Hepatocyte (in vitro differentiated cells): Measurements from ENCODE around the gene SPINT2. TPM values are rescaled to one million over a fixed set of nuclear protein-coding genes. Genes with fewer than 3 reads are reported as not detected.
"Not testable (repeated sequence)": the region's sequence is repeated elsewhere in the genome, so short reads cannot be mapped to it uniquely, and the experiment has no call there.

Source experiments
- DNase-seq: peaks from one replicate; pipeline ENCODE4 v3.0.0-alpha.2; 2016; ENCODE audit warnings: low spot score
- H2AFZ ChIP-seq: fragments of 200-600 bp; sonication (generic); 2 replicates; pipeline ENCODE4 v1.6.0; 2016; ENCODE audit warnings: antibody characterized with exemption, mild to moderate bottlenecking
- H3K27ac ChIP-seq: fragments of 200-600 bp; sonication (generic); 2 replicates; pipeline ENCODE4 v1.5.1; 2016; ENCODE audit warnings: mild to moderate bottlenecking
- H3K27me3 ChIP-seq: fragments of 200-600 bp; sonication (generic); 2 replicates; pipeline ENCODE4 v1.6.1; 2016
- H3K36me3 ChIP-seq: fragments of 200-600 bp; sonication (generic); replicated peaks from 2 replicates; pipeline ENCODE4 v1.5.1; 2016; ENCODE audit warnings: low read depth; ENCODE audit not compliant: insufficient read depth
- H3K4me1 ChIP-seq: fragments of 200-600 bp; sonication (generic); 2 replicates; pipeline ENCODE4 v1.5.1; 2016; ENCODE audit warnings: mild to moderate bottlenecking, moderate library complexity; ENCODE audit not compliant: insufficient read depth
- H3K4me2 ChIP-seq: fragments of 200-600 bp; sonication (generic); 2 replicates; pipeline ENCODE4 v1.6.0; 2016
- H3K4me3 ChIP-seq: fragments of 200-600 bp; sonication (generic); 2 replicates; pipeline ENCODE4 v1.5.1; 2016; ENCODE audit warnings: mild to moderate bottlenecking
- H3K79me2 ChIP-seq: fragments of 200-600 bp; sonication (generic); 2 replicates; pipeline ENCODE4 v1.6.0; 2017; ENCODE audit warnings: mild to moderate bottlenecking
- H3K9me2 ChIP-seq: fragments of 200-600 bp; sonication (generic); replicated peaks from 2 replicates; pipeline ENCODE4 v1.6.0; 2017; ENCODE audit warnings: mild to moderate bottlenecking; ENCODE audit not compliant: insufficient read depth
- H3K9me3 ChIP-seq: fragments of 200-600 bp; sonication (generic); 2 replicates; pipeline ENCODE4 v1.5.1; 2016; ENCODE audit warnings: low read depth, mild to moderate bottlenecking
- H4K20me1 ChIP-seq: fragments of 200-600 bp; sonication (generic); 2 replicates; pipeline ENCODE4 v1.6.0; 2016; ENCODE audit warnings: mild to moderate bottlenecking; ENCODE audit not compliant: insufficient read depth, poor library complexity, severe bottlenecking
- EZH2 ChIP-seq: fragments of 200-600 bp; sonication (generic); IDR thresholded peaks from 2 replicates; pipeline ENCODE4 v1.6.1; 2016; ENCODE audit warnings: antibody characterized with exemption, mild to moderate bottlenecking, borderline replicate concordance
- EZH2phosphoT487 ChIP-seq: fragments of 200-600 bp; sonication (generic); IDR thresholded peaks from one replicate; pipeline ENCODE4 v1.6.1; 2018; ENCODE audit warnings: antibody characterized with exemption, mild to moderate bottlenecking, low read depth, moderate library complexity; ENCODE audit not compliant: unreplicated experiment, severe bottlenecking
- WGBS: methylation state at CpG from one replicate; pipeline ENCODE4 v1.1.6; 2016; ENCODE audit warnings: low lambda C conversion rate; ENCODE audit errors: missing lambda C conversion rate; 5-methylcytosine and 5-hydroxymethylcytosine counted together
- polyA plus RNA-seq: library from polyadenylated mRNA; unstranded; fragments of >200 nt; fragmentation: Nextera tagmentation; extraction: Ambion mirVana; gene quantifications from 2 replicates; pipeline ENCODE4 v1.2.1, GENCODE V29; 2016
- total RNA-seq: library from RNA; depleted of rRNA; stranded (reverse); fragments of >200 nt; gene quantifications from 2 replicates; pipeline ENCODE4 v1.2.3, GENCODE V29; 2014
- TF ChIP-seq, protein P1 (sequence below): fragments of 200-600 bp; sonication (generic); IDR thresholded peaks from 2 replicates; pipeline ENCODE4 v1.5.1; 2016; ENCODE audit warnings: antibody characterized with exemption, mild to moderate bottlenecking; ENCODE audit not compliant: poor library complexity

The SPINT2 gene
- total and polyA plus RNA-seq, 2 experiments from 2014 or later = 508 to 834 TPM

DNA sequence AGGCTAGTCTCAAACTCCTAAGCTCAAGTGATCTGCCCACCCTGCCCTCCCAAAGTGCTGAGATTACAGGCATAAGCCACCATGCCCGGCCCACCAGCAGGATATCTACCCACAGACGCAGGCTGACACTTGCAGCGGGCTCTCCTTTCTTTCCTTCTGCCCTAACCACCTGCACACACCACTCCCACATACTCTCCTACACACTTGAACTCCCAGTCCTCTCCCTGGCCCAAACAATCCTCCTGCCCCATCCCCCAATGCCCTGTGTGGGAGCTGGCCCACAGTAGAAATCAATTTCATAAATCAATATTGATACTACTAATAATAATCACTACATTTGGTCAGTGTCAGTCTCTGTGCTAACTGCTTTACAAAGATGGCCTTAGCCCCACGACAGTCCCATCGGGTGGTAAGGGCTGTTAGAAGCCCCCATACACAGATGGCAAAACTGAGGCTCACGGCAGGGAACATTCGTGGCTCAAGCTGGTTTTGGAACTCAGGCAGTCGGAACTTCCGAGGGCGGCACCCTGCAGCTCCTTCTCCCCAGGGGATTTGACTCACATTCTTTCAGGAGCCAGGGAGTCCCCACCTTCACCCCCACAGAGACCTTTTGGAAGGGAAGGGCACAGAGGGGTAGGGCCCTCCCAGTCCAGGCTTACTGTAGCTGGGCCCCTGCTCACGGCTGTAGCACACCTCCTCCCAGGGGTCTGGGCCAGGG is 36.9 kb upstream of the SPINT2 start:
- no peak overlapping the region for H3K27ac ChIP-seq
- no peaks in the 10 kb centered on the region for H3K9me3 ChIP-seq
- H2AFZ ChIP-seq = no peak overlapping the region
- H3K27me3 ChIP-seq = peaks cover 31% of the 10 kb centered on the region
- no peak for DNase-seq
- no peaks in the 10 kb centered on the region for H3K9me2 ChIP-seq
- WGBS = 66% methylated on average over 11 of the region's 11 CpGs
- H3K4me3 ChIP-seq = no peak overlapping the region
- TF ChIP-seq EZH2 = no peak
- TF ChIP-seq, protein P1, sequence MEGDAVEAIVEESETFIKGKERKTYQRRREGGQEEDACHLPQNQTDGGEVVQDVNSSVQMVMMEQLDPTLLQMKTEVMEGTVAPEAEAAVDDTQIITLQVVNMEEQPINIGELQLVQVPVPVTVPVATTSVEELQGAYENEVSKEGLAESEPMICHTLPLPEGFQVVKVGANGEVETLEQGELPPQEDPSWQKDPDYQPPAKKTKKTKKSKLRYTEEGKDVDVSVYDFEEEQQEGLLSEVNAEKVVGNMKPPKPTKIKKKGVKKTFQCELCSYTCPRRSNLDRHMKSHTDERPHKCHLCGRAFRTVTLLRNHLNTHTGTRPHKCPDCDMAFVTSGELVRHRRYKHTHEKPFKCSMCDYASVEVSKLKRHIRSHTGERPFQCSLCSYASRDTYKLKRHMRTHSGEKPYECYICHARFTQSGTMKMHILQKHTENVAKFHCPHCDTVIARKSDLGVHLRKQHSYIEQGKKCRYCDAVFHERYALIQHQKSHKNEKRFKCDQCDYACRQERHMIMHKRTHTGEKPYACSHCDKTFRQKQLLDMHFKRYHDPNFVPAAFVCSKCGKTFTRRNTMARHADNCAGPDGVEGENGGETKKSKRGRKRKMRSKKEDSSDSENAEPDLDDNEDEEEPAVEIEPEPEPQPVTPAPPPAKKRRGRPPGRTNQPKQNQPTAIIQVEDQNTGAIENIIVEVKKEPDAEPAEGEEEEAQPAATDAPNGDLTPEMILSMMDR = no peak
- TF ChIP-seq EZH2phosphoT487 = no peak
- H3K79me2 ChIP-seq = no peaks in the 10 kb centered on the region
- H3K36me3 ChIP-seq = no peaks in the 10 kb centered on the region
- H3K4me2 ChIP-seq = no peak overlapping the region
- no peaks in the 10 kb centered on the region for H4K20me1 ChIP-seq
- peaks cover 12% of the 10 kb centered on the region for H3K4me1 ChIP-seq

- Histone ChIP-seq H4K20me1 (no peaks in the 10 kb centered on the region), H3K36me3 (no peaks in the 10 kb centered on the region), H3K4me1 (peaks cover 12% of the 10 kb centered on the region), H3K9me3 (no peaks in the 10 kb centered on the region), H3K79me2 (no peaks in the 10 kb centered on the region), H2AFZ (no peak overlapping the region), H3K27ac (no peak overlapping the region), H3K9me2 (no peaks in the 10 kb centered on the region), H3K4me3 (no peak overlapping the region), H3K4me2 (peak overlapping the region; percentile 93), H3K27me3 (peaks cover 27% of the 10 kb centered on the region)
- no peak for DNase-seq
- TF ChIP-seq EZH2 (no peak), EZH2phosphoT487 (no peak)
- TF ChIP-seq, protein P1 = no peak
- 25% methylated on average over 10 of the region's 16 CpGs for WGBS
These were observed 36.4 kb upstream of the SPINT2 start for GRCh38 chr19:38228005-38228377.

DNA sequence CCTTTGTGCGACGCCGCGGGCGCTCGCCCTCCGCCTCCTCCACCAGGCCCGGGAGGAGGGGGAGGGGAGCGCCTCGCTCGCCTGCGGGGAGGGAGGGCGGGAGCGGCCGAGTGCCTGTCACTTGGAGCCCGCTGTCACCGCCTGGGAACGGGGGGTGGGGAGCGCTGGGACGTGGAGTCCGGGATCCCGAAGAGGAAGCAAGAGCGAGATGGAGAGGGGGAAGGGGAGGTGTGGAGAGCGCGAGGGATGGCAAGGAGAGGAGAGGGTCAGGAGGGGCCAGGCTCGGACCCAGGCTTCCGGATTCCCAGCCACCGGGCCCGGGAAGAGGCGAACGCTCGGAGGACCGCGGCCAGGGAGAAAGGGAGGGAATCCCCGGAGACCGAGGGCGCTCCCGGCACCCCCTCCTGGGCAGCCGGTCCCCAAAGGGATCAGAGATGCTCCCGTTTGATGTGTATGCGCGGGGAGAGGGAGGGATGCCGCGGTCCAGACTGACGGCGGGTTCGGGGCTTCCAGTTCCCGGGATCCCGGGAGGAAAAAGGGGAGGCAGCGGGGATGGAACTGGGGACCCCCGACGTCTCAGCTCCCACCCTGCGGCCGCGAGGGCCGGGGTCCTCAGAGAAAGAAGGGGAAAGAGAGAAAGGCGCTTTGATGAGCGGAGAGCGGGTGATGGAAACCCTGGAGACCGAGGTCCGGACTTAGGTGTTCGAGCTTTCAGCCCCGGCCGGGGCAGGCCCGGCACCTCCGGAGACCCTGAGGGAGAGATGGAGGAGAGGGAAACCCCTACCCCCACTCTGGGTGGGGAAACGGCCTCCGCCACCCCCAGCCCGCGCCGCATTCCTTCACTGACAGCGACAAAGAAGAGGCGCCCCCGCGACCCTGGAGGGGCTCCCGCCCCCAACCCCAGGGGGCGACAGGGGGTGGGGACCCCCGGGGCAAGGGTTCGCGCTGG is 35.6 kb upstream of the SPINT2 start:
- no peaks in the 10 kb centered on the region for H3K9me2 ChIP-seq
- peak overlapping the region; percentile 29 for H3K4me3 ChIP-seq
- H3K4me2 ChIP-seq = peak overlapping the region; percentile 93
- H3K36me3 ChIP-seq = no peaks in the 10 kb centered on the region
- H4K20me1 ChIP-seq = no peaks in the 10 kb centered on the region
- peaks cover 12% of the 10 kb centered on the region for H3K4me1 ChIP-seq
- TF ChIP-seq EZH2 = peak; percentile 77
- no peak for TF ChIP-seq EZH2phosphoT487
- H3K27ac ChIP-seq = no peak overlapping the region
- 0% methylated on average over 22 of the region's 80 CpGs for WGBS
- H2AFZ ChIP-seq = no peak overlapping the region
- no peak for DNase-seq
- peaks cover 26% of the 10 kb centered on the region for H3K27me3 ChIP-seq
- H3K79me2 ChIP-seq = no peaks in the 10 kb centered on the region
- no peaks in the 10 kb centered on the region for H3K9me3 ChIP-seq

GRCh38 chr19:38229585-38230073 is 34.7 kb upstream of the SPINT2 start:
- DNase-seq = peak; percentile 88

DNA sequence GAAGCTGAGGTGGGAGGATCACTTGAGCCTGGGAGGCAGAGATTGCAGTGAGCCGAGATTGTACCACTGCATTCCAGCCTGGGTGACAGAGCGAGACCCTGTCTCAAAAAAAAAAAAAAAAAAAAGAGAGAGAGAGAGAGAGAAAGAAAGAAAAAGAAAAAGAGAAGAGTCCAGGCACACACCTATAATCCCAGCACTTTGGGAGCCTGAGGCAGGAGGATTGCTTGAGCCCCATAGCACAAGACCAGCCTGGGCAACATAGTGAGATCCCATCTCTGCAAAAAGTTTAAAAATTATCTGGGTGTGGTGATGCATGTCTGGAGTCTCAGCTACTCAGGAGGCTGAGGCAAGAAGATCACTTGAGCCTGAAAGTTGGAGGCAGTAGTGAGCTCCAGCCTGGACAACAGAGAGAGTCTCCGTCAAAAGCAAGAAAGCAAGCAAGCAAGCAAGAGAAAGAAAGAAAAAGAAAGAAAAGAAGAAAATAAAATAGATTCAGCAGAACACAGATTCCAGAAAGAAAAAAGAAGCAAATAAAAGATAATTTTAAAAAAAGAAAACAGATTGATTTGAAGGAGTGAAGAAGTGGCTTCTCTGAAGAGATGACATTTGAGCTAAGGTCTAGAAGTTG is 33.8 kb upstream of the SPINT2 start:
- H3K36me3 ChIP-seq, H3K79me2 ChIP-seq, H3K9me2 ChIP-seq, H3K4me3 ChIP-seq, H4K20me1 ChIP-seq, H3K27ac ChIP-seq, H3K4me2 ChIP-seq, H2AFZ ChIP-seq, DNase-seq, H3K9me3 ChIP-seq: not testable (repeated sequence)
- Histone ChIP-seq H3K4me1 (peaks cover 12% of the 10 kb centered on the region), H3K27me3 (peaks cover 26% of the 10 kb centered on the region)
- 81% methylated on average over 1 of the region's 3 CpGs for WGBS

More at GRCh38 chr19:38229585-38230073, 34.7 kb upstream of the SPINT2 start:
- Histone ChIP-seq H3K27ac (no peak overlapping the region), H3K4me1 (peaks cover 12% of the 10 kb centered on the region), H4K20me1 (no peaks in the 10 kb centered on the region), H2AFZ (no peak overlapping the region), H3K79me2 (no peaks in the 10 kb centered on the region), H3K4me3 (no peak overlapping the region), H3K9me3 (no peaks in the 10 kb centered on the region), H3K27me3 (peaks cover 26% of the 10 kb centered on the region), H3K36me3 (no peaks in the 10 kb centered on the region), H3K4me2 (peak overlapping the region; percentile 93), H3K9me2 (no peaks in the 10 kb centered on the region)
- no peak for TF ChIP-seq EZH2
- TF ChIP-seq, protein P1 = no peak
- no peak for TF ChIP-seq EZH2phosphoT487
- 0% methylated on average over 25 of the region's 54 CpGs for WGBS
